ENCODE data around the gene ABITRAM.
"Not testable (repeated sequence)": the region's sequence is repeated elsewhere in the genome, so short reads cannot be mapped to it uniquely, and the experiment has no call there.

ABITRAM gene

DNA sequence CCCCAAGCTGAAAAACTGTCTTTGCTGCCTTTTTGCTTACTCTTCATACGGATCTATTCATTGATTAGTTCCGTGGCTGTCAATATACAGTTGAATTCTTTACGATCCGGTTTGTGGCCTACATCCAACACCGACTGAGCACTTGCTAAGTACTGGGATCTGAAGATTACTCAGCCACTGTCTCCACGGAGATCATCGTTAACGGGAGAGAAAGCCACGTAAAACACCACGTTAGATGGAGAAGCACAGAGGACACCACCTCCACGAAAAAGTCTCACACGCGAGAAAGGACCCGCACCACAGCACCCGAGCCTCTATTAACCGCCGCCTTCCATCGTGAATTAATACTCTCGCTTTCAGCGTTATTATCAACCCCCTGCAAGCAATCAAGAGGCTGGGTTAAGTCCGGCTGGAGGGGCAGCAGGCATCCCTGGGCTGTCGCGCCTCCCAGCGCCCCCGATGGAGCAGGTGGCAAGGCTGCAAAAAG is 926 bp upstream of the ABITRAM start:
- DNase-seq = peak in 1 of 14 donors; percentile 49

DNA sequence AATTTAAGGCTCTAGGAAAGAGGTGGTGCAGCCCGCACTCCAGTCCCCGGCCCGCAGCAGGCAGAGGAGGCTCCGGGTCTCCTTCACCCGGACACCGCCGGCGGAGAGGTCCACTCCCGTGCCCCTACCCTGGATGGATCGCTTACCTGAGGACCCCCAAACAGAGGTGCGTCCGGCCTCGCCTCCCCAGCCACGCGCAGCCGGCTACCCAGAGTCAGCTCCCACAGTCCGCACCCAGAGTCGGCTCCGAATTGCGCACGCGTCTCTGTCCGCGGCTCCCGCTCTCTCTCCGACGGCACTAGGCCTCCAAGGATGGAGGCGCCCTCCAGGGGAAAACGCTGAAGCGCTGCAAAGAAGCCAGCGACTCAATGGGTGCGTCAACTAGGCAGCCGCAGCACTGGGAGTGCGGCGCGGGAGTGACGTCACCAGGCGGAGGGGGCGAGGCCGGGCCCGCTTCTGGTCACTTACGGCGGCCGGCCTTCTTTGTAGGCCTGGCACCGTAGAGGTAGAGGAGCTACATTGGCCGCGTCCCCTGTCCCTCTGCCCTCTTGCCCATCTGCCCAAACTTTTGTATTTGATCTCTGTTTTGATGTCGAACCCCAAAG is 380 bp upstream of the ABITRAM start, which contains the start of gene ELP1:
Gene ELP1, minus strand, starts transcription at position 407 of the 605 bp plus-strand sequence. CDS start 2,978 bp downstream, outside the sequence.
- peak; percentile 55 to 96 (median 88) for DNase-seq

DNA sequence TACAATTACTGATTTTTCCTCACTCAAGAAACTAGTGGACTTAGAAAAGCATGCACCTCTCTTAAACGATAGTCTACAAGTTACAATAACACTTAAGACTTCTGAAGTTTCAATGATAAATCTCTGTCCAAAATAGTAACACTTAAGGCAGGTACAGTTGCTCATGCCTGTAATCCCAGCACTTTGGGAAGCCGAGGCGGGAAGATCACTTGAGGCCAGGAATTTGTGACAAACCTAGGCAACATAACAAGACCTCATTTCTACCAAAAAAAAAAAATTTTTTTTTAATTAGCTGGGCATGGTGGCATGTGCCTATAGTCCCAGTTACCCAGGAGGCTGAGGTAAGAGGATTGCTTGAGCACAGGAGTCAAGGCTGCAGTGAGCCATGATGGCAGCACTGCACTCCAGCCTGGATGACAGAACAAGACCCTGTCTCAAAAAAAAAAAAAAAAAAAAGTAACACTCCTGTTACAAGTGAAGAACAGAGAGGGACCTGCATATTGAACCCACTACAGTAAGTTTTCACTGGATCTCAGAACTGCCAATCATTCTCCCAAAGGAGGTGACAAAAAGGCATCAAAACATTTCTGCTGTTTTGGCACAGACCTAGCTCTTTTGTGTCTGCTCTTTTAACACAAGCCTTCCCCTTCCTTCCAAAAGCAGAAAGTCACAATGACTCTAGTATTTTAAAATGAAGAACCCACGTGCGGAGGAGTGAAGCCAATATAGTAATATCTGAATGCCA is 3.5 kb downstream of the ABITRAM start:
- no peak for DNase-seq

DNA sequence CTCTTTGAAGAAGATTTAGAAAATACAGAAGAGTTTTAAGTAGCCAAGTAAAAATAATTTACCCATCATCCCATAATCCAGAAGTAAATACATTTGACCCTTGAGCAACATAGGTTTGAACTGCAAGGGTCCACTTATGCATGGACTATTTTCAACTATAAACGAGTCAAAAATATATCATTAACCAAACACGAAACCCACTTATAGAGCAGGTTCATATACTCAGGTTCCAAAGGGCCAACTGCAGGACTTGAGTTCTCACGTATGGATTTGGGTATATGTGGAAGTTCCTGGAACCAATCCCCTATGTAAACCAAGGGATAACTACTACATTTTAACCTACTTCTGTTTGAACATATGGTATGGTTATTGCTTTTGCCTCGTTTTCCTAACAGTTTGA is 5.8 kb downstream of the ABITRAM start:
- DNase-seq = no peak

DNA sequence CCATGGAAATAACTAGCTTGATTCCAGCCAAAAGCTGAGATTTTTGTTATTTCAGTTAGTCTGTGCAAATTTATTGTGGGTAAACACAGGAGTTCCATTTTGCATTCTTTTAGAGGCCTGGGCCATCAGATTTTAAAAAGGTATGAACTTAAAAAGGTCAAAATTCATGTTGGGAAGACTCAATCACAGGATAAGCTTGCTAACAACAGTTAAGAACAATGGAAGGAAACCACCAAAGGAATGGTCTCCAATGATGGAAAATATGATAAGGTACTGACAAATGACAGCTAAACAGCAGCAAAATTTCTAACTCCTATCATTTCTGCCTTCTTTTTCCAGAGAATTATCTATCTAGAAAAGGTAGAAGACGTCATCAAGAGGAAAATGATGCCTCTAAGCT is 16.0 kb downstream of the ABITRAM start:
- DNase-seq = no peak

DNA sequence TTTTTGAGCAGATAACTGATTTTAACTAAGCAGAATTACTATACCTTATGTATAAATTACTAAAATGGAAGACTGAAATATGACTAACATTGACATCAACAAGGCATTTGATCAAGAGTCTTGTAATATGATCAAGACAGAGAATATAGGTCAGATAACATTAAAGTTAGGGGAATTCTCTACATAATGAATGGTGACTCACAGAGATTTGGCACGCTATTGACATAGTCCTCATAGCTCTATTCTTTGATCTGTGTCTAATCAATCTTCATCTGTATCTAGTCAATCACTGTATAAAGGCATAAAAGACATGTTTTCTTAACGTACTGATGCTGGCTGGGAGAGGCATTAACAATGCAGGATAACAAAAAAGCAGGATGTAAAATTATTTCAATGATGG is 17.4 kb downstream of the ABITRAM start:
- DNase-seq = no peak

DNA sequence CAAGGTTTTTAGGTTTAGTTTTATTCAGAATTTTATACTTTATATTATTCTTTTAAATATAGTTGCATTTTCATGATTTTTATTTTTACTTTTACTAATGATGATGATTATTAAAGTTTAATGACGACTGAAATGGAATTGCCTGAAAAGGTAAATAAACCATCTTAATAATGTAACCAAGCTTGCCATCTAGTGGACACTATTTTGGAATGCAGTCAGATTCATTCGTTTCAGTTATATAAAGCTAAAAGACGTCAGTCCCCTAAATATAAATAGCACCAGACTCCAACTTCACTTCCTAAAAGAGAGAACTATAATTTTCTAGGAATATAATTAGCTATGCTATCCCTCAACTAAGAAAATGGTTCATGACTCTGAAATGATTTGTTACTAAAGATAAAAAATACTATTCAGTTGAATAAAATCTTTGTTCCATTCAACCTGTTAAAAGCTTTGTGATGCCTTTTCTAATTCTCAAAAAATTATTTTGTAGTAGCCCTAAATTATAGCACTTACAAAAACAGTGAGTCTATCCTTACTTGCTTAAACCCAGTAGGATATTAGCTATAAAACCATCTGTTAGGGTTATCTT is 19.9 kb downstream of the ABITRAM start:
- DNase-seq = peak in 1 of 14 donors; percentile 36

DNA sequence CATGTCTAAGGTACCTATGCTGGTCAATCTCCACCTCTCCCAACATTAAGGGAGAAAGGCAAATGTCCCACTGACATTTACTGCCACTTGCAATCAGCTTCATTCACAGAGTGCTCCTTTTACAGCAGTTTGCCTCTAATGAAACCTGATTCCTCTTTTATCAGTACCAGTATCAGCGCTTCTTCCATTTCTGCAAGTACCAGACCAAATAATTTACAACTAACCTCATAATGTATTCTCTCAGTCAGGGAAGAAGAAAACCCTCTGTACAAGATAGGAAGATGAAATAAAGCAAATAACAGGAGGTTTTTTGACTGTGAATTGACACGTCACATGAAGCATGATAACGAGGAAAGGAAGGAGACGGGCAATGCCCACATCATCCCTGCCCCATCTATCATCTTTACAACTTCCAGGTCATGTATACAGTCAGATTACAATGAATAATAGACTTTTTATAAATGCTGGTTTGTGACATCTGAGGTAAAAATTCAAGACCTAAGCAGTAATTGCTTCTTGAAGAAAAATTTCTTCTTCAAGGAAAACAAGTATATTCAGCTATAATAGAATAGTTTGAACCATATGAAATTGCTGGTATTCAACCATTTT is 21.9 kb downstream of the ABITRAM start:
- no peak for DNase-seq

DNA sequence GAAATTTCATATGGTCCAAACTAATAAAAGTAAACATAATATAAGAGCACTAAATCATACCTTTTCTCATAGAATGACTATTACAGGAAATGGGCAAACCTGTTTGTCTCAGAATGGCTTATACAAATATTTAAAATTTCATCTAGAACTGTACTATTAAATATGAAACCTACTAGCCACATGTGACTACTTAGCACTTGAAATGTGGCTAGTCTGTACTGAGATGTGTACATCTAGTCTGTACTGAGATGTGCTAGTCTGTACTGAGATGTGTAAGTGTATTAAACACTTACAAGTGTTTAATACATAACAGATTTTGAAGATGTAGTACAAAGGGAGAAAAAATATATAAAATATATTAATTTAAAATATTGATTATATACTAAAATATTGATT is 22.4 kb downstream of the ABITRAM start:
- DNase-seq = no peak

DNA sequence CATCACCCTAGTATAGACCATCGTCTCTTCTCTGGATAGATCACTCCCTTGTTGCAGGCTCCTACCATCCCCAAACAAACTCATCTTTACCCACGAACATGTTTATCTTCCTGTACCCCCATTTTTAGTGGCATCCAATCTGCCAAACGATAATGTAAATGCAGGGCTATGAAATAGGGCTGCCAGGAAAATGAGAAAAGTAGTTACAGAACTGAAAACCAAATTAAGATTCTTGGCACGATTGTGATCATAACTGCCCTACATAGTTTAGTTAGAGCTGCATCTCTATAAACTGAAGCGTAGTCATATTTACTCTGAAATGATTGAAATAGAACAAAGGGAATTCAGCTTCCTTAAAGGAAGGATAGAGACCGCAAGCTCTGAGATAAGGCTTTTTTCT is 26.1 kb downstream of the ABITRAM start:
- no peak for DNase-seq

DNA sequence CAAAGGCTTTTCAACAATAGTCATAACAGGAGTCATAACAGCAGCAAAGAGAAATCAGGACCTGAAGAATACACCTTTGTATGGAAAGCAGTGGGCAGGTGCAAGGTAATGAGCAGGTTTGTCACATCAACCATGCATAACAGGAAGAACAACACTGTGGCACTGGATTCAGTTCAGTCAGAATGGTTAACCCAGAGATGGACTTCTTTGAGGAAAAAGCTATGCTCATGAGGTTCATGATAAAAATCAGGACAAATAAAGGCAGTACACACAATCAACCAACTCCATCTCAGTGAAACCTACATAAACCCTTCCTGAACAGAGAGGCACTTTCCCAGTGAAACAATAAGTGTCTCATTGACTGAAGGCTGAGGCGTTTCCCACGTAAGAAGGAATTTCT is 27.0 kb downstream of the ABITRAM start:
- no peak for DNase-seq

DNA sequence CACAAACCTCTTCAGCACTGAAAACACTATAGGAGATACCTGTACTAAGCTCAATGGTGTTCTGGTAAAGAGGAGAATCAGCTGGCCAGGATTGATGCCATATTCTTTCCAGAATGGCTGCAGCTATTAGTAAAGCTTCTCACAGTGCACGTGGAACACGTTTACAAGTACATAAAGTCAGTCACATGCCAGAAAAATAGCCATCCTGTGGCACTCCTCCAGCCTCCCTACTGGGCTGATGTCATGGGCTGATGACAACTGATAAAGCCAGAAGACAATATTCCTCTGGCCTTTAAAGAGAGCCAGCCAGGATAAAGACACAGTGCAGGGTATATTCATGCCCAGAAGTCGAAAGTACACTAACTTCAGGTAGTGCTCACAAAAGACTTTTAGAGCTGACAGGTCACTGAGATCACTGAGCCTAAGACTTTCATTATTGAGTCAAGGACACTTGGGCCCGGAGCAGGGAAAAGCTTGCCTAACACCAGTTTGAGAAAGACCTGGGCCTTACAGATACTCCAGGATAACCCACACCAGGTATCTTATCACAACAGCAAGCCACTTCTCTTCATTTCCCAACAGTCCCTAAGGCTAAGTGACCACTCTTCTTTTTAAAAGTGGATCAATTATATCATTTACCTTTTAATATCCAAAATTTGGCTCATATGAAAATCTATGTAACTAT is 29.4 kb downstream of the ABITRAM start:
- no peak for DNase-seq

DNA sequence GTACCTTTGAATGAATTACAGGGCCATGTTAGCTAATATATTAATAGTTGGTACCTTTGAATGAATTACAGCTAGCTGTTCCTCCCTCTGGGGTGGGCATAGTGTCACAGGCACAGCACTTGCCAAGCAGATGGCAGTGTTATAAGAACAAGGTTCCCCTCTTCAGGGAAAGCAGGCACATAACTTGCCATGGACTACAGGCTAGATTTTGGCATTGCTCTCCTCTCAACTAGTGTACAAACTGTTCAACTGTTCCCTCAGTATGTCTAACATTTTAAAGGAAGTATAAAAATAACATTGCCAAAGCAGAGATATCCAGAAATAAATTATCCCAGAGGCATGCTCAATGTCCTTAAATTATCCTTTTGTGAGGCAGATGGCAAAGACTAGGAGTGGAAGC is 33.7 kb downstream of the ABITRAM start:
- peak in 1 of 14 donors; percentile 9 for DNase-seq

DNA sequence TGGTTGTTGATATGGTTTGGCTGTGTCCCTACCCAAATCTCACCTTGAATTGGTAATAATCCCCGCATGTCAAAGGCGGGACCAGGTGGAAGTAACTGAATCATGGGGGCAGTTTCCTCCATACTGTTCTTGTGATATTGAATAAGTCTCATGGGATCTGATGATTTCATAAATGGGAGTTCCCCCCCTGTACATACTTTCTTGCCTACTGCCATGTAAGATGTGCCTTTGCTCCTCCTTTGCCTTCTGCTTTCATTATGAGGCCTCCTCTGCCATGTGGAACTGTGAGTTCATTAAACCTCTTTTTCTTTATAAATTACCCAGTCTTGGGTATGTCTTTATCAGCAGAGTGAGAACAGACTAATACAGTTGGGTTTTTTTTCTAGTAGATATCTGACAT is 37.2 kb downstream of the ABITRAM start:
- DNase-seq = not testable (repeated sequence)

DNA sequence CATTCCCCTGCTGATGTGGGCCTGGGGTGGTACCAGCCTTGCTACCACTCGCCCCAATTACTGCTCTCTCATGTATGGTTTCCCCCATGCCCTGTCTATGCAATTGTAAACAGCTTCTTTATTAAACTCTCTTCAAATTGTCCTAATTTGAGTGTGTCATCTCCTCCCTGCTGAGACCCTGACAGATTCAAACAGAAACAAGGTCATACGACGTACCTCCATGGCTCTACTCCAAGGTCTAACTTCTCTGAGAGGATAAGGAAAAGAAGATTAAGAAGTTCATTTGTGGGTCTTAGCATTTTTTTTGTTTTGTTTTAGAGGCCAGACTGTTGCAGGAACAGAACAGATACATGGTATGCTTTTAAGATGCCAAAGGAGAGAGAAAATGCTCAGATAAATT is 38.0 kb downstream of the ABITRAM start:
- no peak for DNase-seq

DNA sequence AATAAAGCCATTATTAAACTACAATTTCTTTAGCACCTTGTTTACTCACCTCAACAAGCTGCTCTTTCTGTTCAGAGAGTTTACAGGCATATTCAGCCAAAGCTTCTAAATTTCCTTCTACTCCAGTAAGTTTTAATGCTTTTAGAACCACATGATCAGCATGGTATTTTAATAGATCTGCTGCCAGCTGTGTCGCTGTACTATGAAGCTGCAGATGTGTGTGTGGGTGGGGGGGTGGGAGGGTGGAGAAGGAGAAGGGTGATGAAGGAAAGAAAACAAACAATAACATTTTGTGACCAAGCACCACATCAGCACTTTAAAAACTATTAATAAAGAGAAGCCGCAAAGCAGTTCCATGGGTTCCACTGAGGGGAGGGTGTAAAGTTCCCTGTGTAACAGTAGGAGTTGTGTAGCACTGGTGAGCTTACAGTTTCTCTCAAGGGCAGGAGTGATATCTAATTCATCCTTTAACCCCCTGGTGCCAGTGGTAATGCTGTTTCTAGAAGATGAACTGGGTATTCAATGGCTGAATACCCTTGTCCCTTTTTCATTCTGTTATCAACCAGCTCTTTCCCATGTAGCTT is 38.5 kb downstream of the ABITRAM start:
- DNase-seq = no peak

DNA sequence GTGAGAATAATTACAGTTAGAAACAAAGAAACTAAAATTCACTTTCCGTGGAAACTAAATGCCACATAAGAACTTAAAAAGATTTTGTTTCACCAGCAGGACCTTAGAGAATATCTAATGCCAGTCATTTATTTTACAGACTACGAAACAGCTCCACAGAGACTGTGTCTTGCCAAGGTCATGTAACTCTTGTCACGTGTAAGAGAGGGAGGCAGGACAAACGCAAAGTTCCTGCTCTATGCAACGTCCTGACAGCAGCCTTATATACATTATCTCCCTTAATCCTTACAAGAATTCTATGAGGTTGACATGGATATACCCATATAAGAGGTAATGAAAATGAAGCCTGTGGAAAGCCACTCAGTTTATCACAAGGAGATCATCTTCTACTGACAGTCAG is 39.7 kb downstream of the ABITRAM start:
- no peak for DNase-seq

DNA sequence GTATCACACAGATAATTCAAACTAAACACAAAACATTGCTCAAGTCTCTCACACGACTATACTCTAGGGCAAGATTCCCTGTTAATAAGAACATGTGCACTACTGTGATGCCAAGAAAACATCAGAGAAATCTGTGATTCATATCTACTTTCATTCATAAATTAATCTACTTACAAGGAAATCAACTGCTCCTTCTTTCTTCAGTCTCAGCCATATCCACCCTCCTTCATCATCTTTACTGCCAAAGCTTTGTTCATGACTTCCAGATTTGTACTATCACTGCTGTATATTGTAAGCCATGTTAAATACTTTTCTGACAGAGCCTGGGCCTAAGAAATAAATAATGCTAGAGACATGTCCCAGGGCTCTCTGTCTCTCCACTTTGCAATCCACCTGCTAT is 44.0 kb downstream of the ABITRAM start:
- DNase-seq = no peak

DNA sequence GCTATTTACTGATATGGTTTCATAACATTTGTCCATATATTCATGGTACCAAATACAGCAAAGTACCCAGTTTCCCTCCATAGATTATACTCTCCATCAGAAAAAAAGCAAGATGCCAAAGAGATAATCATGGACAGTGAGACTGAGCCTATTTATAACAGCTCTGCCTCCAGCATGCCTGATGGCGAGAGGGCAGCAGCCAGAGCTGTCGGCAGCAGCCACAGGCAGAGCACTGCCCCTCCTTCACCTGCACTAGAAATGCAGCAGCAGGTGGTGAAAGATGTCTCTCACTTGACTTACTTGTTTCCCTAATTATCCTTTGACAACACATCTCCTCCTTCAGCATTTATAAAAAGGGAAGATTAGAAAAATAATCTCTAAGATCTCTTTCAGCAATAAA is 46.7 kb downstream of the ABITRAM start:
- DNase-seq = no peak

DNA sequence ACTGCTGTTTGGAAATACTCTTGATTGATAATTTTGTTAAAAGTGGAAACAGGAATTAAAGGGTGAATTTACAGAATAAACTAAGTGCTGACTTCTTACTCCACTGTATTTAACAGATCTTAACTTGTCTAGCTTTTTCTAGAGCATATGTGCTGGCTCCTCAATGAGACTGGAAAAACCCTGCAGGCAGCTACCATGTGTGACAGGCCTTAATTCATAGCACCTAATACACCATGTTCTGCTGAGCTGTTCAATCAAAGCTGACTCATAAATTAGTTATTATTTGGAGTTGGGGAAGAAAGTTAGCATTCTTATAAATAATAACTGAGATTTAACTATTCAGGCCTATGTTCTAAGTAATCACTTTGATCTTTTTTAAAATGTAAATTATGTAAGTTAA is 49.7 kb downstream of the ABITRAM start:
- no peak for DNase-seq

Measured in C1 segment of cervical spinal cord (tissue), 14 donors.